Renal cortex interstitium (tissue), 15 donors: Measurements from ENCODE around the gene WASF2. TPM values are rescaled to one million over a fixed set of nuclear protein-coding genes. Genes with fewer than 3 reads are reported as not detected.
"Not testable (repeated sequence)": the region's sequence is repeated elsewhere in the genome, so short reads cannot be mapped to it uniquely, and the experiment has no call there.

Experiments
- DNase-seq, 11 donors: peaks; one replicate each; pipeline ENCODE4 v3.0.0-alpha.2; 2013; ENCODE audit warnings: low read depth in 9 of 11, low spot score in 4 of 11; ENCODE audit errors: extremely low read depth in 1 of 11
- long read RNA-seq, 16 experiments: transcript quantifications; one replicate each; lab custom pipeline, GENCODE V29; 2026
- polyA plus RNA-seq, 3 donors: library from polyadenylated mRNA; unstranded; fragments of 120-200 nt; gene quantifications; one replicate each; pipeline ENCODE4 v1.2.1, GENCODE V29; 2013; ENCODE audit not compliant: insufficient read length in 3 of 3

The WASF2 gene
- 100 to 1,000 TPM; 124 to 151 (median 135) TPM for polyA plus RNA-seq
- long read RNA-seq, donor 1, full-length matches to known transcripts: 8 of 71 reads
- long read RNA-seq, donor 1, partial matches to known transcripts: 63 of 71 reads
- long read RNA-seq, donor 1, other reads (novel, unspliced or antisense): 0 of 71 reads
- long read RNA-seq, donor 2, full-length matches to known transcripts: 1 of 53 reads
- long read RNA-seq, donor 2, partial matches to known transcripts: 52 of 53 reads
- long read RNA-seq, donor 2, other reads (novel, unspliced or antisense): 0 of 53 reads
- long read RNA-seq, donor 3, full-length matches to known transcripts: 14 of 94 reads
- long read RNA-seq, donor 3, partial matches to known transcripts: 80 of 94 reads
- long read RNA-seq, donor 3, other reads (novel, unspliced or antisense): 0 of 94 reads
- long read RNA-seq, donor 4, full-length matches to known transcripts: 15 of 67 reads
- long read RNA-seq, donor 4, partial matches to known transcripts: 52 of 67 reads
- long read RNA-seq, donor 4, other reads (novel, unspliced or antisense): 0 of 67 reads
- long read RNA-seq, donor 5: 0 reads
- long read RNA-seq, donor 6, full-length matches to known transcripts: 5 of 104 reads
- long read RNA-seq, donor 6, partial matches to known transcripts: 99 of 104 reads
- long read RNA-seq, donor 6, other reads (novel, unspliced or antisense): 0 of 104 reads
- long read RNA-seq, donor 7, full-length matches to known transcripts: 8 of 58 reads
- long read RNA-seq, donor 7, partial matches to known transcripts: 50 of 58 reads
- long read RNA-seq, donor 7, other reads (novel, unspliced or antisense): 0 of 58 reads
- long read RNA-seq, donor 8, full-length matches to known transcripts: 16 of 98 reads
- long read RNA-seq, donor 8, partial matches to known transcripts: 82 of 98 reads
- long read RNA-seq, donor 8, other reads (novel, unspliced or antisense): 0 of 98 reads
- long read RNA-seq, donor 9, full-length matches to known transcripts: 11 of 61 reads
- long read RNA-seq, donor 9, partial matches to known transcripts: 50 of 61 reads
- long read RNA-seq, donor 9, other reads (novel, unspliced or antisense): 0 of 61 reads
- long read RNA-seq, donor 10, full-length matches to known transcripts: 9 of 59 reads
- long read RNA-seq, donor 10, partial matches to known transcripts: 50 of 59 reads
- long read RNA-seq, donor 10, other reads (novel, unspliced or antisense): 0 of 59 reads
- long read RNA-seq, donor 11, full-length matches to known transcripts: 18 of 69 reads
- long read RNA-seq, donor 11, partial matches to known transcripts: 51 of 69 reads
- long read RNA-seq, donor 11, other reads (novel, unspliced or antisense): 0 of 69 reads
- long read RNA-seq, donor 12, full-length matches to known transcripts: 5 of 11 reads
- long read RNA-seq, donor 12, partial matches to known transcripts: 6 of 11 reads
- long read RNA-seq, donor 12, other reads (novel, unspliced or antisense): 0 of 11 reads
- long read RNA-seq, donor 13, full-length matches to known transcripts: 10 of 162 reads
- long read RNA-seq, donor 13, partial matches to known transcripts: 152 of 162 reads
- long read RNA-seq, donor 13, other reads (novel, unspliced or antisense): 0 of 162 reads
- long read RNA-seq, donor 14, full-length matches to known transcripts: 10 of 24 reads
- long read RNA-seq, donor 14, partial matches to known transcripts: 14 of 24 reads
- long read RNA-seq, donor 14, other reads (novel, unspliced or antisense): 0 of 24 reads
- long read RNA-seq, donor 15, full-length matches to known transcripts: 5 of 39 reads
- long read RNA-seq, donor 15, partial matches to known transcripts: 34 of 39 reads
- long read RNA-seq, donor 15, other reads (novel, unspliced or antisense): 0 of 39 reads
- long read RNA-seq, donor 16, full-length matches to known transcripts: 48 of 270 reads
- long read RNA-seq, donor 16, partial matches to known transcripts: 222 of 270 reads
- long read RNA-seq, donor 16, other reads (novel, unspliced or antisense): 0 of 270 reads

- DNase-seq: peak; percentile 95 to 99 (median 98)
These were observed at the start of gene WASF2 for GRCh38 chr1:27489973-27490741. Gene WASF2 (minus strand): TSS chr1:27490167. CDS start chr1:27428890, 61,277 bp downstream.

- DNase-seq: no peak
These were observed 48.8 kb upstream of the WASF2 start for GRCh38 chr1:27538793-27539192.

- not testable (repeated sequence) for DNase-seq
These were observed 48.3 kb upstream of the WASF2 start for GRCh38 chr1:27538305-27538676.

GRCh38 chr1:27536767-27537166, 46.8 kb upstream of the WASF2 start:
- peak in 4 of 11 donors; percentile 39 to 63 (median 51) for DNase-seq

- no peak for DNase-seq
These were observed 46.2 kb upstream of the WASF2 start for GRCh38 chr1:27536010-27536757.

- DNase-seq: no peak
These were observed 45.4 kb upstream of the WASF2 start for GRCh38 chr1:27535386-27535785.

- no peak for DNase-seq
These were observed 42.2 kb upstream of the WASF2 start for GRCh38 chr1:27531959-27532685.

GRCh38 chr1:27530192-27530591, 40.2 kb upstream of the WASF2 start:
- no peak for DNase-seq

GRCh38 chr1:27529704-27530018, 39.7 kb upstream of the WASF2 start:
- DNase-seq: no peak

- DNase-seq: peak in 9 of 11 donors; percentile 65 to 87 (median 80)
These were observed 39.1 kb upstream of the WASF2 start for GRCh38 chr1:27528818-27529703.

- DNase-seq: peak in 6 of 11 donors; percentile 61 to 79 (median 72)
These were observed 38.2 kb upstream of the WASF2 start for GRCh38 chr1:27527890-27528817.

GRCh38 chr1:27527223-27527889, 37.4 kb upstream of the WASF2 start:
- peak in 10 of 11 donors; percentile 73 to 88 (median 80) for DNase-seq

GRCh38 chr1:27526569-27527222, 36.7 kb upstream of the WASF2 start:
- DNase-seq: no peak
